ENCODE measurements around the gene COL20A1. TPM values are rescaled to one million over a fixed set of nuclear protein-coding genes. Genes with fewer than 3 reads are reported as not detected.

COL20A1 gene
- total and polyA plus RNA-seq, 2 of the 13 experiments (the other 11 are each of a cell fraction or from before 2014, with no cell fraction given) = not detected

DNA sequence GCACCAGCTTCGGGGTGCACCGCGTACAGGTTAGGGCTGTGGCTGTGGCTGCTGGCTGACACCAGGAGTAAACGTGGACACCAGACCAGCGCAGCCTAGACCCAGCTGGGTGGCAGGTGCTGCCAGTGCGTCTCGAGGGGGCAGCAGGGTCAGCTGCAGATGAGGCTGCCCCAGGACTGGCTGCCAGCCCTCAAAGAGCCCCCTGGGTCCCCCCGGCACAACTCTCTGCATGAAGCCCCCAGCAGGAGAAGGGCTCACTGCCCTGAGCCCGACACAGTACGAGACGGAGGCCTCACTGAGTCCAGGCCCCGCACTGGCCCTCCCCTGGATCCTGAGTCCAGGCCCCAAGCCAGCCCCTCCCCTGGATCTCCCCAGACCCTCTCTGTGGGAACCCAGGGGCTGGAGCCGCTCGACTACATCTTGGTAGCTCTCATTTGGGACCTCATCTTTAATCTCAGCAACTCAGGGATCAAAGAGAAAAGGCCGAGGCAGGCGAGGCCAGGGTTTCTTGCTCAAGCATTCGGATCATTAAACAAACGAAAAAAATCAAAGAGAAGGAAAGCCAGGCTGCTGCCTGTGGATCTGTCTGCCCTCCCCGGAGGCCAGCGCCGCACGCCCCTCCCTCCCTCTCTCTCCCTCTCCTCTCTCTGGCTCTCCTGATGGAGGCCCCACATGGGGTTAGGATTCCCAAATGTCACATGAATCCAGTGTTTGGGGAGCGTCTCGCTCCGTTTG, 31.8 kb upstream of the COL20A1 start (continued):
- TF ChIP-seq, protein P1, sequence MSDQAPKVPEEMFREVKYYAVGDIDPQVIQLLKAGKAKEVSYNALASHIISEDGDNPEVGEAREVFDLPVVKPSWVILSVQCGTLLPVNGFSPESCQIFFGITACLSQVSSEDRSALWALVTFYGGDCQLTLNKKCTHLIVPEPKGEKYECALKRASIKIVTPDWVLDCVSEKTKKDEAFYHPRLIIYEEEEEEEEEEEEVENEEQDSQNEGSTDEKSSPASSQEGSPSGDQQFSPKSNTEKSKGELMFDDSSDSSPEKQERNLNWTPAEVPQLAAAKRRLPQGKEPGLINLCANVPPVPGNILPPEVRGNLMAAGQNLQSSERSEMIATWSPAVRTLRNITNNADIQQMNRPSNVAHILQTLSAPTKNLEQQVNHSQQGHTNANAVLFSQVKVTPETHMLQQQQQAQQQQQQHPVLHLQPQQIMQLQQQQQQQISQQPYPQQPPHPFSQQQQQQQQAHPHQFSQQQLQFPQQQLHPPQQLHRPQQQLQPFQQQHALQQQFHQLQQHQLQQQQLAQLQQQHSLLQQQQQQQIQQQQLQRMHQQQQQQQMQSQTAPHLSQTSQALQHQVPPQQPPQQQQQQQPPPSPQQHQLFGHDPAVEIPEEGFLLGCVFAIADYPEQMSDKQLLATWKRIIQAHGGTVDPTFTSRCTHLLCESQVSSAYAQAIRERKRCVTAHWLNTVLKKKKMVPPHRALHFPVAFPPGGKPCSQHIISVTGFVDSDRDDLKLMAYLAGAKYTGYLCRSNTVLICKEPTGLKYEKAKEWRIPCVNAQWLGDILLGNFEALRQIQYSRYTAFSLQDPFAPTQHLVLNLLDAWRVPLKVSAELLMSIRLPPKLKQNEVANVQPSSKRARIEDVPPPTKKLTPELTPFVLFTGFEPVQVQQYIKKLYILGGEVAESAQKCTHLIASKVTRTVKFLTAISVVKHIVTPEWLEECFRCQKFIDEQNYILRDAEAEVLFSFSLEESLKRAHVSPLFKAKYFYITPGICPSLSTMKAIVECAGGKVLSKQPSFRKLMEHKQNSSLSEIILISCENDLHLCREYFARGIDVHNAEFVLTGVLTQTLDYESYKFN (CRISPR knock-in tag; conservative IDR thresholded peaks at IDR 0.05) = 0 out of 2 replicates have a peak, but pooled peaks have one; percentile 39
- TF ChIP-seq FOXC1 (CRISPR knock-in tag; IDR thresholded peaks at IDR 0.05; ENCODE audit: borderline replicate concordance) (no peak; the same call in 1 of the 2 replicates), PHF20 (CRISPR knock-in tag; IDR thresholded peaks at IDR 0.05) (0 out of 2 replicates have a peak, but pooled peaks have one; percentile 28), ZNF567 (CRISPR knock-in tag; IDR thresholded peaks at IDR 0.05; ENCODE audit: borderline replicate concordance) (no peak), ZNF451 (CRISPR knock-in tag; IDR thresholded peaks at IDR 0.05) (0 out of 2 replicates have a peak, but pooled peaks have one; percentile 16), NR2F6 (IDR thresholded peaks at IDR 0.05) (no peak), NR2F6 (CRISPR knock-in tag; IDR thresholded peaks at IDR 0.05) (peak; percentile 4; the same call in 1 of the 2 replicates), BCL6 (CRISPR knock-in tag; IDR thresholded peaks at IDR 0.05) (peak; percentile 33; the same call in 1 of the 2 replicates), ZNF530 (CRISPR knock-in tag; IDR thresholded peaks at IDR 0.05; ENCODE audit: low read depth) (no peak), STAT5B (CRISPR knock-in tag; IDR thresholded peaks at IDR 0.05) (no peak), ZNF160 (CRISPR knock-in tag; IDR thresholded peaks at IDR 0.05) (no peak), KLF9 (CRISPR knock-in tag; IDR thresholded peaks at IDR 0.05; ENCODE audit: low read depth) (no peak), ZMYM4 (CRISPR knock-in tag; IDR thresholded peaks at IDR 0.05) (0 out of 2 replicates have a peak, but pooled peaks have one; percentile 23), MED13 (CRISPR knock-in tag; IDR thresholded peaks at IDR 0.05) (no peak), NFE2L1 (CRISPR knock-in tag; IDR thresholded peaks at IDR 0.05; ENCODE audit: borderline replicate concordance) (no peak), ZNF678 (CRISPR knock-in tag; IDR thresholded peaks at IDR 0.05) (no peak), WIZ (CRISPR knock-in tag; IDR thresholded peaks at IDR 0.05) (no peak), SP4 (CRISPR knock-in tag; IDR thresholded peaks at IDR 0.05) (no peak), PITX1 (CRISPR knock-in tag; IDR thresholded peaks at IDR 0.05) (peak; percentile 50; the same call in 1 of the 2 replicates), KLF6 (CRISPR knock-in tag; IDR thresholded peaks at IDR 0.05) (no peak), RAD21 (CRISPR knock-in tag; IDR thresholded peaks at IDR 0.05) (no peak), RFX5 (IDR thresholded peaks at IDR 0.05; ENCODE audit: low read depth, low read length) (no peak)
- TF ChIP-seq, protein P2, sequence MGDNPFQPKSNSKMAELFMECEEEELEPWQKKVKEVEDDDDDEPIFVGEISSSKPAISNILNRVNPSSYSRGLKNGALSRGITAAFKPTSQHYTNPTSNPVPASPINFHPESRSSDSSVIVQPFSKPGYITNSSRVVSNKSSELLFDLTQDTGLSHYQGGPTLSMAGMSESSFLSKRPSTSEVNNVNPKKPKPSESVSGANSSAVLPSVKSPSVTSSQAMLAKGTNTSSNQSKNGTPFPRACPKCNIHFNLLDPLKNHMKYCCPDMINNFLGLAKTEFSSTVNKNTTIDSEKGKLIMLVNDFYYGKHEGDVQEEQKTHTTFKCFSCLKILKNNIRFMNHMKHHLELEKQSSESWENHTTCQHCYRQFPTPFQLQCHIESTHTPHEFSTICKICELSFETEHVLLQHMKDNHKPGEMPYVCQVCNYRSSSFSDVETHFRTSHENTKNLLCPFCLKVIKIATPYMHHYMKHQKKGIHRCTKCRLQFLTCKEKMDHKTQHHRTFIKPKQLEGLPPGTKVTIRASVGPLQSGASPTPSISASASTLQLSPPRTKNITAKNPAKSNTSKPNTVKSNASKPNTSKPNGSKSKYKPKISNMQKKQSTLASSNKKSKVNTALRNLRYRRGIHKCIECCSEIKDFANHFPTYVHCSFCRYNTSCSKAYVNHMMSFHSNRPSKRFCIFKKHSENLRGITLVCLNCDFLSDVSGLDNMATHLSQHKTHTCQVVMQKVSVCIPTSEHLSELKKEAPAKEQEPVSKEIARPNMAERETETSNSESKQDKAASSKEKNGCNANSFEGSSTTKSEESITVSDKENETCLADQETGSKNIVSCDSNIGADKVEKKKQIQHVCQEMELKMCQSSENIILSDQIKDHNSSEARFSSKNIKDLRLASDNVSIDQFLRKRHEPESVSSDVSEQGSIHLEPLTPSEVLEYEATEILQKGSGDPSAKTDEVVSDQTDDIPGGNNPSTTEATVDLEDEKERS (CRISPR knock-in tag; IDR thresholded peaks at IDR 0.05) = 0 out of 2 replicates have a peak, but pooled peaks have one; percentile 18
- TF ChIP-seq, protein P3, sequence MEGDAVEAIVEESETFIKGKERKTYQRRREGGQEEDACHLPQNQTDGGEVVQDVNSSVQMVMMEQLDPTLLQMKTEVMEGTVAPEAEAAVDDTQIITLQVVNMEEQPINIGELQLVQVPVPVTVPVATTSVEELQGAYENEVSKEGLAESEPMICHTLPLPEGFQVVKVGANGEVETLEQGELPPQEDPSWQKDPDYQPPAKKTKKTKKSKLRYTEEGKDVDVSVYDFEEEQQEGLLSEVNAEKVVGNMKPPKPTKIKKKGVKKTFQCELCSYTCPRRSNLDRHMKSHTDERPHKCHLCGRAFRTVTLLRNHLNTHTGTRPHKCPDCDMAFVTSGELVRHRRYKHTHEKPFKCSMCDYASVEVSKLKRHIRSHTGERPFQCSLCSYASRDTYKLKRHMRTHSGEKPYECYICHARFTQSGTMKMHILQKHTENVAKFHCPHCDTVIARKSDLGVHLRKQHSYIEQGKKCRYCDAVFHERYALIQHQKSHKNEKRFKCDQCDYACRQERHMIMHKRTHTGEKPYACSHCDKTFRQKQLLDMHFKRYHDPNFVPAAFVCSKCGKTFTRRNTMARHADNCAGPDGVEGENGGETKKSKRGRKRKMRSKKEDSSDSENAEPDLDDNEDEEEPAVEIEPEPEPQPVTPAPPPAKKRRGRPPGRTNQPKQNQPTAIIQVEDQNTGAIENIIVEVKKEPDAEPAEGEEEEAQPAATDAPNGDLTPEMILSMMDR (CRISPR knock-in tag; IDR thresholded peaks at IDR 0.05) = no peak; the same call in 1 of the 2 replicates
